ENCODE measurements around the gene STAT3. TPM values are rescaled to one million over a fixed set of nuclear protein-coding genes. Genes with fewer than 3 reads are reported as not detected.
"Not testable (repeated sequence)": the region's sequence is repeated elsewhere in the genome, so short reads cannot be mapped to it uniquely, and the experiment has no call there.

Gene STAT3
- total and polyA plus RNA-seq, 2 experiments from 2014 or later = 152 to 163 TPM

DNA sequence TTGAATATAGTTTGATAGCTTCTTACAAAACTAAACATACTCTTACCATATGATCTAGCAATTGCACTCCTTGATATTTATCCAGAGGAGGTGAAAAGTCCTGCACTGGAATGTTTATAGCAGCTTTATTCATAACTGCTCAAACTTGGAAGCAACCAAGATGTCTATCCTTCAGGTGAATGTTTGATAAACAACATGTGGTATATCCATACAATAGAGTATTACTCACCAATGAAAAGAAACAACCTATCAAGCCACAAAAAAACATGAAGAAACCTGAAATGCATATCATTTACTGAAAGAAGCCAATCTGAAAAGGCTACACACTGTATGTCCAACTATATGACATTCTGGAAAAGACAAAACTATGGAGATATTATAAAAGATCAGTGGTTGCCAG is 16.1 kb downstream of the STAT3 start:
- H3K79me2 ChIP-seq = peaks cover 99% of the 10 kb centered on the region
- H3K9me3 ChIP-seq (ENCODE audit: low read depth) = no peaks in the 10 kb centered on the region
- no peaks in the 10 kb centered on the region for H3K9me2 ChIP-seq (replicated peaks; ENCODE audit: insufficient read depth)
- no peak overlapping the region for H3K27ac ChIP-seq
- H4K20me1 ChIP-seq (ENCODE audit: insufficient read depth, poor library complexity, severe bottlenecking) = peaks cover 94% of the 10 kb centered on the region
- TF ChIP-seq, protein P1, sequence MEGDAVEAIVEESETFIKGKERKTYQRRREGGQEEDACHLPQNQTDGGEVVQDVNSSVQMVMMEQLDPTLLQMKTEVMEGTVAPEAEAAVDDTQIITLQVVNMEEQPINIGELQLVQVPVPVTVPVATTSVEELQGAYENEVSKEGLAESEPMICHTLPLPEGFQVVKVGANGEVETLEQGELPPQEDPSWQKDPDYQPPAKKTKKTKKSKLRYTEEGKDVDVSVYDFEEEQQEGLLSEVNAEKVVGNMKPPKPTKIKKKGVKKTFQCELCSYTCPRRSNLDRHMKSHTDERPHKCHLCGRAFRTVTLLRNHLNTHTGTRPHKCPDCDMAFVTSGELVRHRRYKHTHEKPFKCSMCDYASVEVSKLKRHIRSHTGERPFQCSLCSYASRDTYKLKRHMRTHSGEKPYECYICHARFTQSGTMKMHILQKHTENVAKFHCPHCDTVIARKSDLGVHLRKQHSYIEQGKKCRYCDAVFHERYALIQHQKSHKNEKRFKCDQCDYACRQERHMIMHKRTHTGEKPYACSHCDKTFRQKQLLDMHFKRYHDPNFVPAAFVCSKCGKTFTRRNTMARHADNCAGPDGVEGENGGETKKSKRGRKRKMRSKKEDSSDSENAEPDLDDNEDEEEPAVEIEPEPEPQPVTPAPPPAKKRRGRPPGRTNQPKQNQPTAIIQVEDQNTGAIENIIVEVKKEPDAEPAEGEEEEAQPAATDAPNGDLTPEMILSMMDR (IDR thresholded peaks at IDR 0.05; ENCODE audit: poor library complexity) = no peak
- TF ChIP-seq EZH2 (IDR thresholded peaks at IDR 0.05; ENCODE audit: borderline replicate concordance) (no peak), EZH2phosphoT487 (IDR thresholded peaks at IDR 0.05; ENCODE audit: low read depth, severe bottlenecking, unreplicated experiment) (no peak)
- H3K4me3 ChIP-seq = no peak overlapping the region
- no peak overlapping the region for H2AFZ ChIP-seq
- peaks cover 4% of the 10 kb centered on the region for H3K4me1 ChIP-seq (ENCODE audit: insufficient read depth)
- H3K4me2 ChIP-seq = no peak overlapping the region
- H3K27me3 ChIP-seq = no peaks in the 10 kb centered on the region
- no peak for DNase-seq (ENCODE audit: low spot score)
- H3K36me3 ChIP-seq (replicated peaks; ENCODE audit: insufficient read depth, low read depth) = no peaks in the 10 kb centered on the region

DNA sequence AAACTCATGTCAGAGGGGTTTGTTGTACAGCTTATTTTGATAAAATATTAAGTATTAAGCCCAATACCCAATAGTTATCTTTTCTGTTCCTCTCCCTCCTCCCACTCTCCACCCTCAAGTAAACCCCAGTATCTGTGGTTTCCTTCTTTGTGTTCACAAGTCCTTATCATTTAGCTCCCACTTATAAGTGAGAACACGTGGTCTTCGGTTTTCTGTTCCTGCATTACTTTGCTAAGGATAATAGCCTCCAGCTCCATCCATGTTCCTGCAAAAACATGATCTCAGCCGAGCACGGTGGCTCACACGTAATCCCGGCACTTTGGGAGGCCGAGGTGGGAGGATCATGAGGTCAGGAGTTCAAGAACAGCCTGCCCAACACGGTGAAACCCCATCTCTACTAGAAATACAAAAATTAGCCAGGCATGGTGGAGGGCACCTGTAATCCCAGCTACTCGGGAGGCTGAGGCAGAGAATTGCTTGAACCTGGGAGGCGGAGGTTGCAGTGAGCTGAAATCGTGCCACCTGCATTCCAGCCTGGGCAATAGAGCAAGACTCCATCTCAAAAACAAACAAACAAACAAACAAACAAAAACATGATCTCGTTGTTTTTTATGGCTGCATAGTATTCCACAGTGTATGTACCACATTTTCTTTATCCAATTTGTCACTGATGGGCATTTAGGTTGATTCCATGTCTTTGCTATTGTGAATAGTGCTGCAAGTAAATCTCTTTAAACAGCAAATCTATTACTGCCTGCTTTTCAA is 19.3 kb downstream of the STAT3 start:
- Histone ChIP-seq H3K4me1 (ENCODE audit: insufficient read depth) (peaks cover 11% of the 10 kb centered on the region), H4K20me1 (ENCODE audit: insufficient read depth, poor library complexity, severe bottlenecking) (peaks cover 90% of the 10 kb centered on the region), H3K79me2 (peaks cover 98% of the 10 kb centered on the region)
- not testable (repeated sequence) for H3K36me3 ChIP-seq (replicated peaks; ENCODE audit: insufficient read depth, low read depth); H3K4me3 ChIP-seq; H3K9me2 ChIP-seq (replicated peaks; ENCODE audit: insufficient read depth); DNase-seq (ENCODE audit: low spot score); H3K9me3 ChIP-seq (ENCODE audit: low read depth); H3K27ac ChIP-seq; H2AFZ ChIP-seq; H3K27me3 ChIP-seq; H3K4me2 ChIP-seq
- 74% methylated on average over 12 of the region's 12 CpGs for WGBS (ENCODE audit: low lambda C conversion rate, missing lambda C conversion rate)

DNA sequence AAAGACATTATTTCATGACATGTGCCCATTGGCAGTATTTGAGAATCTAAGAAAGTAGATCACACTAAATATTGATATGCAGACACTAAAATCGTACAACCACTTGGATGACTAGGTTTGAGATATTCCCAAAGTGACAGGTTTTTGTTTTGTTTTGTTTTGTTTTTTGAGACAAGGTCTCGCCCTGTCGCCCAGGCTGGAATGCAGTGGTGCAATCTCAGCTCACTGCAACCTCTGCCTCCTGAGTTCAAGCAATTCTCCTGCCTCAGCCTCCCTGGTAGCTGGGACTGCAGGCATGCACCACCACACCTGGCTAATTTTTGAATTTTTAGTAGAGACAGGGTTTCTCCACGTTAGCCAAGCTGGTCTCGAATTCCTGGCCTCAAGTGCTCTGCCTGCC is 19.9 kb downstream of the STAT3 start:
- not testable (repeated sequence) for H3K4me2 ChIP-seq
- WGBS (ENCODE audit: low lambda C conversion rate, missing lambda C conversion rate) = 86% methylated on average over 5 of the region's 5 CpGs

DNA sequence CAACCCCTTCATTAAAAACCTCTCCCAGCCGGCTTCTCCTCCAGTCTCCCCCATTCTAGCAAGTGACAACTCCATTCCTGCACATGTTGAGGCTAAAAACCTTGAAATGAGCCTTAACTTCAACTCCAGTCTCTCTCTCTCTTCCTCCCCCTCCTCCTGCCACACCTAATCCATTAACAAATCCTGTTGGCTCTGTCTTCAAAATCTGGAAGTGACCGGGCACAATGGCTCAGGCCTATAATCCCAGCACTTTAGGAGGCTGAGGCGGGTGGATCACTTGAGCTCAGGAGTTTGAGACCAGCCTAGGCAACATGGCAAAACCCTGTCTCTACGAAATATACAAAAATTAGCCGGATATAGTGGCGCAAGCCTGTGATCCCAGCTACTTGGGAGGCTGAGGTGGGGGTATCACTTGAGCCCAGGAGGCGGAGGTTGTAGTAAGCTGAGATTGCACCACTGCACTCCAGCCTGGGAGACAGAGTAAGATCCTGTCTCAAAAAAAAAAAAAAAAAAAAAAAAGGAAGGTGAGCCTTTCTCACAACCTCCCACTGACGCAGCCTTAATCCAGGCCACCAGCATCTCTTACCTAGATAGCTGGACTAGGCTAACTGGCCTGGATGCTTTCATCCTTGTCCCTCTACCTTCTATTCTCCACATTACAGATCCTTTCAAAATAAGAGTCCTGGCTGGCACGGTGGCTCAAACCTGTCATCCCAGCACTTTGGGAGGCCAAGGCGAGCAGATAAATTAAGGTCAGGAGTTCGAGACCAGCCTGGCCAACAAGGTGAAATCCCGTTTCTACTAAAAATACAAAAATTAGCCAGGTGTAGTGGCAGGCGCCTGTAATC is 21.8 kb downstream of the STAT3 start:
- H3K36me3 ChIP-seq (replicated peaks; ENCODE audit: insufficient read depth, low read depth); H2AFZ ChIP-seq; H3K9me2 ChIP-seq (replicated peaks; ENCODE audit: insufficient read depth); H3K27ac ChIP-seq; H3K9me3 ChIP-seq (ENCODE audit: low read depth); DNase-seq (ENCODE audit: low spot score); H3K4me2 ChIP-seq; H3K4me3 ChIP-seq; H3K27me3 ChIP-seq: not testable (repeated sequence)
- H3K79me2 ChIP-seq = peaks cover 99% of the 10 kb centered on the region
- peaks cover 94% of the 10 kb centered on the region for H4K20me1 ChIP-seq (ENCODE audit: insufficient read depth, poor library complexity, severe bottlenecking)
- H3K4me1 ChIP-seq (ENCODE audit: insufficient read depth) = peaks cover 25% of the 10 kb centered on the region
- WGBS (ENCODE audit: low lambda C conversion rate, missing lambda C conversion rate) = 76% methylated on average over 13 of the region's 13 CpGs

More for the DNA sequence above, 19.9 kb downstream of the STAT3 start:
- not testable (repeated sequence) for H3K36me3 ChIP-seq (replicated peaks; ENCODE audit: insufficient read depth, low read depth); H3K27me3 ChIP-seq; H3K9me2 ChIP-seq (replicated peaks; ENCODE audit: insufficient read depth); H3K27ac ChIP-seq; DNase-seq (ENCODE audit: low spot score); H2AFZ ChIP-seq; H3K4me3 ChIP-seq; H3K9me3 ChIP-seq (ENCODE audit: low read depth)
- H4K20me1 ChIP-seq (ENCODE audit: insufficient read depth, poor library complexity, severe bottlenecking) = peaks cover 94% of the 10 kb centered on the region
- H3K79me2 ChIP-seq = peaks cover 99% of the 10 kb centered on the region
- peaks cover 13% of the 10 kb centered on the region for H3K4me1 ChIP-seq (ENCODE audit: insufficient read depth)

DNA sequence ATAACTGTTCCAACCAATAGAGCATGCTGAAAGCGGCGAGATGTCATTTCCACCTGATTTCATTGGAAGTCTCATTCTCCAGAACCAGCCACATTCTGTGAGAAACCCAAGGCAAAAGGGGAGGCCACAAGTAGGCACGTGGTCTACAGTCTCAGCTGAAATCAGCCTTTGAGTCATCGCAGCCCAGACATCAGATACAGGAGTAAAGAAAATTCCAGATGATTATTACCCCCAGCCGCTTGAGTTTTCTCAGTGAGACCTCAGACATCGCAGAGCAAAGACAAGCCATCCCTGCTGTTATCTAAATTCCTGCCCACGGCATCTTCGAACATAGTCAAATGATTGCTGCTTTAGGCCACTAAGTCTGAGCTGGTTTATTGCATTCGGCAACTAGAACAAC is 23.1 kb downstream of the STAT3 start:
- Histone ChIP-seq H3K79me2 (peaks cover 99% of the 10 kb centered on the region), H3K4me2 (no peak overlapping the region), H4K20me1 (ENCODE audit: insufficient read depth, poor library complexity, severe bottlenecking) (peaks cover 95% of the 10 kb centered on the region), H3K4me1 (ENCODE audit: insufficient read depth) (peaks cover 25% of the 10 kb centered on the region), H3K36me3 (replicated peaks; ENCODE audit: insufficient read depth, low read depth) (no peaks in the 10 kb centered on the region), H2AFZ (no peak overlapping the region), H3K9me2 (replicated peaks; ENCODE audit: insufficient read depth) (no peaks in the 10 kb centered on the region), H3K4me3 (no peak overlapping the region), H3K27me3 (no peaks in the 10 kb centered on the region), H3K27ac (peak overlapping the region; percentile 52), H3K9me3 (ENCODE audit: low read depth) (no peaks in the 10 kb centered on the region)
- TF ChIP-seq EZH2 (IDR thresholded peaks at IDR 0.05; ENCODE audit: borderline replicate concordance) (no peak), EZH2phosphoT487 (IDR thresholded peaks at IDR 0.05; ENCODE audit: low read depth, severe bottlenecking, unreplicated experiment) (no peak)
- TF ChIP-seq, protein P1 (IDR thresholded peaks at IDR 0.05; ENCODE audit: poor library complexity) = no peak
- 51% methylated on average over 9 of the region's 9 CpGs for WGBS (ENCODE audit: low lambda C conversion rate, missing lambda C conversion rate)
- peak; percentile 66 for DNase-seq (ENCODE audit: low spot score)

Measured in hepatocyte (in vitro differentiated cells).